Stomach (tissue), 4 donors: ENCODE measurements around the gene RTN4.
A peak's percentile ranks its signal among the peaks of the same experiment; 100 is the strongest.

ENCODE experiments used
- EP300 ChIP-seq: sonication (generic); formaldehyde crosslinking; IDR thresholded peaks from one replicate; pipeline ENCODE4 v1.6.1; 2017; ENCODE audit warnings: antibody characterized with exemption
- POLR2A ChIP-seq, 4 donors: fragments of 450-650 bp; IDR thresholded peaks; one replicate each; pipeline ENCODE4 v1.6.1; 2016; ENCODE audit warnings: antibody characterized with exemption in 4 of 4, control low read depth in 2 of 4, mild to moderate bottlenecking in 1 of 4, moderate library complexity in 1 of 4
- TF ChIP-seq, protein P1 (sequence below), 7 experiments: fragments of 450-650 bp in 4 of 7; fragments of 200-600 bp in 3 of 7; sonication (generic) in 3 of 7; IDR thresholded peaks; one replicate each; pipeline ENCODE4 v1.5.1; 2016 to 2019; ENCODE audit warnings: antibody characterized with exemption in 7 of 7, control low read depth in 2 of 7, mild to moderate bottlenecking in 1 of 7

DNA sequence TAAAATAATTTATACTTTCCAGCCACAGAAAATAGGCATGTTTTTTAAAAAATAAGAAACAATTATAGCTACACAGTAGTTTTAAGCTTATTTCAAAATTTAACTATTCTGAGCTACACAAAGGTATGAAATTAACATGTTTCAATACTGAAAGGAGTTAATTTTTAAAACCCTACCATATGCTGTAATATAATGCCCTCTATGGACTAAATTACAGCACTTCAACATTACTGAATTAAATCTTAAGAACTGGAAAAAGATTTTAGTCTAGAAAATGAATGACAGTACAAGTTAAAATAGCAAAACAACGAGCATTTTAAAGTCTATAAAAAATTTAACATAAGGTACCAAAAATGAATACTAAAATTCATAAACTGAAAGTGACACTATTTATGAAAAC, 36.3 kb downstream of the RTN4 start:
- TF ChIP-seq, protein P1, sequence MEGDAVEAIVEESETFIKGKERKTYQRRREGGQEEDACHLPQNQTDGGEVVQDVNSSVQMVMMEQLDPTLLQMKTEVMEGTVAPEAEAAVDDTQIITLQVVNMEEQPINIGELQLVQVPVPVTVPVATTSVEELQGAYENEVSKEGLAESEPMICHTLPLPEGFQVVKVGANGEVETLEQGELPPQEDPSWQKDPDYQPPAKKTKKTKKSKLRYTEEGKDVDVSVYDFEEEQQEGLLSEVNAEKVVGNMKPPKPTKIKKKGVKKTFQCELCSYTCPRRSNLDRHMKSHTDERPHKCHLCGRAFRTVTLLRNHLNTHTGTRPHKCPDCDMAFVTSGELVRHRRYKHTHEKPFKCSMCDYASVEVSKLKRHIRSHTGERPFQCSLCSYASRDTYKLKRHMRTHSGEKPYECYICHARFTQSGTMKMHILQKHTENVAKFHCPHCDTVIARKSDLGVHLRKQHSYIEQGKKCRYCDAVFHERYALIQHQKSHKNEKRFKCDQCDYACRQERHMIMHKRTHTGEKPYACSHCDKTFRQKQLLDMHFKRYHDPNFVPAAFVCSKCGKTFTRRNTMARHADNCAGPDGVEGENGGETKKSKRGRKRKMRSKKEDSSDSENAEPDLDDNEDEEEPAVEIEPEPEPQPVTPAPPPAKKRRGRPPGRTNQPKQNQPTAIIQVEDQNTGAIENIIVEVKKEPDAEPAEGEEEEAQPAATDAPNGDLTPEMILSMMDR (IDR thresholded peaks at IDR 0.05), result peak in 2 of 7 experiments; percentile 16 to 33
- TF ChIP-seq POLR2A (IDR thresholded peaks at IDR 0.05) (no peak), EP300 (no peak)
